Mesenchymal stem cell (in vitro differentiated cells and primary cell): Measurements from ENCODE around the gene RGSL1.

Experiments
- DNase-seq: peaks from one replicate; pipeline ENCODE4 v3.0.0-alpha.2; 2013
- H2AFZ ChIP-seq: one replicate; pipeline ENCODE4 v1.6.1; 2013; ENCODE audit warnings: low read depth, mild to moderate bottlenecking, control low read depth, inconsistent platforms, low read length, moderate library complexity
- H2AK5ac ChIP-seq: 2 replicates; pipeline ENCODE4 v1.6.1; 2013; ENCODE audit warnings: low read length, moderate library complexity, mild to moderate bottlenecking, inconsistent platforms; ENCODE audit not compliant: severe bottlenecking
- H2BK120ac ChIP-seq: one replicate; pipeline ENCODE4 v1.6.1; 2013; ENCODE audit warnings: low read depth, mild to moderate bottlenecking, inconsistent platforms, low read length, moderate library complexity
- H2BK12ac ChIP-seq, 2 experiments: one replicate each; pipeline ENCODE4 v1.6.1; 2013; ENCODE audit warnings: inconsistent platforms in 2 of 2, low read length in 2 of 2, mild to moderate bottlenecking in 2 of 2, moderate library complexity in 2 of 2, control low read depth in 1 of 2
- H2BK15ac ChIP-seq: one replicate; pipeline ENCODE4 v1.6.1; 2013; ENCODE audit warnings: mild to moderate bottlenecking, low read depth, inconsistent platforms; ENCODE audit not compliant: poor library complexity, severe bottlenecking
- H2BK5ac ChIP-seq: 2 replicates; pipeline ENCODE4 v1.6.1; 2013; ENCODE audit warnings: low read depth, mild to moderate bottlenecking, low read length, control low read depth, inconsistent platforms; ENCODE audit not compliant: poor library complexity, severe bottlenecking
- H3K14ac ChIP-seq, 2 experiments: one replicate each; pipeline ENCODE4 v1.6.1; 2013; ENCODE audit warnings: inconsistent platforms in 2 of 2, low read length in 2 of 2, control low read depth in 1 of 2, mild to moderate bottlenecking in 1 of 2, moderate library complexity in 1 of 2
- H3K18ac ChIP-seq, 2 experiments: one replicate each; pipeline ENCODE4 v1.6.1; 2013; ENCODE audit warnings: inconsistent platforms in 2 of 2, low read length in 2 of 2, control low read depth in 1 of 2, low read depth in 1 of 2, mild to moderate bottlenecking in 1 of 2
- H3K23ac ChIP-seq, 2 experiments: one replicate each; pipeline ENCODE4 v1.6.1; 2013; ENCODE audit warnings: inconsistent platforms in 2 of 2, low read length in 2 of 2, mild to moderate bottlenecking in 2 of 2, moderate library complexity in 2 of 2, control low read depth in 1 of 2
- H3K27ac ChIP-seq: 2 replicates; pipeline ENCODE4 v1.5.1; 2013; ENCODE audit warnings: mild to moderate bottlenecking, moderate library complexity, low read length, control low read depth, inconsistent platforms; ENCODE audit not compliant: poor library complexity, severe bottlenecking
- H3K27me3 ChIP-seq, 2 experiments: 2 replicates each; pipeline versions ENCODE4 v1.6.1 to v1.7.0; 2013; ENCODE audit warnings: low read length in 2 of 2, mild to moderate bottlenecking in 2 of 2, moderate library complexity in 2 of 2, control low read depth in 1 of 2, inconsistent platforms in 1 of 2; ENCODE audit not compliant: control insufficient read depth in 1 of 2, insufficient read depth in 1 of 2
- H3K36me3 ChIP-seq, 2 experiments: 2 replicates each; pipeline versions ENCODE4 v1.6.1 to v1.7.0; 2013; ENCODE audit warnings: low read length in 2 of 2, control low read depth in 1 of 2, inconsistent platforms in 1 of 2, low read depth in 1 of 2, mild to moderate bottlenecking in 1 of 2; ENCODE audit not compliant: insufficient read depth in 2 of 2, control insufficient read depth in 1 of 2
- H3K4ac ChIP-seq, 2 experiments: one replicate each; pipeline ENCODE4 v1.6.1; 2013; ENCODE audit warnings: inconsistent platforms in 2 of 2, low read length in 2 of 2, mild to moderate bottlenecking in 2 of 2, moderate library complexity in 2 of 2, control low read depth in 1 of 2, low read depth in 1 of 2
- H3K4me1 ChIP-seq: 2 replicates; pipeline ENCODE4 v1.6.1; 2013; ENCODE audit warnings: low read depth, low read length, control low read depth; ENCODE audit not compliant: control insufficient read depth, insufficient read depth
- H3K4me2 ChIP-seq: 2 replicates; pipeline ENCODE4 v1.6.1; 2013; ENCODE audit warnings: low read length, mild to moderate bottlenecking, inconsistent platforms; ENCODE audit not compliant: poor library complexity, severe bottlenecking
- H3K4me3 ChIP-seq, 2 experiments: 2 replicates each; pipeline versions ENCODE4 v1.5.1 to v1.7.0; 2013; ENCODE audit warnings: low read length in 2 of 2, mild to moderate bottlenecking in 2 of 2, control low read depth in 1 of 2, low read depth in 1 of 2; ENCODE audit not compliant: insufficient read depth in 1 of 2
- H3K79me1 ChIP-seq: replicated peaks from 2 replicates; pipeline ENCODE4 v1.6.1; 2013; ENCODE audit warnings: mild to moderate bottlenecking, control low read depth, low read length, inconsistent platforms; ENCODE audit not compliant: poor library complexity, severe bottlenecking
- H3K9ac ChIP-seq: 2 replicates; pipeline ENCODE4 v1.7.0; 2013; ENCODE audit warnings: mild to moderate bottlenecking, low read length, moderate library complexity
- H3K9me3 ChIP-seq: 2 replicates; pipeline ENCODE4 v1.7.0; 2013; ENCODE audit warnings: mild to moderate bottlenecking, low read length; ENCODE audit not compliant: control insufficient read depth
- H4K8ac ChIP-seq: one replicate; pipeline ENCODE4 v1.6.1; 2013; ENCODE audit warnings: inconsistent platforms, mild to moderate bottlenecking, low read length, moderate library complexity
- H4K91ac ChIP-seq: one replicate; pipeline ENCODE4 v1.6.1; 2013; ENCODE audit warnings: mild to moderate bottlenecking, low read length, inconsistent platforms
- WGBS: methylation state at CpG from one replicate; pipeline ENCODE4 v1.1.7; 2013; ENCODE audit warnings: mixed read lengths; 5-methylcytosine and 5-hydroxymethylcytosine counted together

The RGSL1 gene

DNA sequence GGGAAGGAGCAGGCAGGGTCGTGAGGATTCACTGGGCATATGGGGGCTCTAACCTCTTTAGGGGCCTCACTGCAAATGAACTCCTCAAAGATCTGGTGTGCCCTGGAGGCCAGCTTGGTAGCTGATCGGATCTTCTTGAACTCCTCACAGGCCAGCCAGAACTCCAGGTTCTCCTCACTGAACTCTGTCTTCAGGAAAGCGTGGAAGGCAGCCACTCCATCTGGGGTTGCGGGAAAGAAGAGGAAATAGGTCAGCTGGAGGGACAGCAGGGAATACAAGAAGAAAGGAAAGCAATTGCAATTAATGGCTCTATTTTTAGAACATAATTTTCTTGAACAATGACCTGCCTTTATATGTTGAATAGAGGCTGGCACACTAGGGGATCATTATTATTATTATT, 152.0 kb downstream of the RGSL1 start:
- Histone ChIP-seq H2BK15ac (no peak overlapping the region), H2BK120ac (no peak overlapping the region), H3K4me2 (no peak overlapping the region), H3K18ac (no peak overlapping the region), H2BK12ac (no peak overlapping the region), H2BK5ac (no peak overlapping the region), H3K4ac (no peak overlapping the region), H3K27me3 (peaks cover 8 to 45% of the 10 kb centered on the region in 2 experiments), H3K4me3 (no peak overlapping the region), H3K4me1 (peaks cover 7% of the 10 kb centered on the region), H3K79me1 (no peaks in the 10 kb centered on the region), H3K36me3 (peaks cover 0 to 16% of the 10 kb centered on the region in 2 experiments), H3K14ac (no peak overlapping the region), H3K9me3 (no peaks in the 10 kb centered on the region), H3K27ac (no peak overlapping the region), H3K9ac (no peak overlapping the region), H4K91ac (no peak overlapping the region), H2AK5ac (no peak overlapping the region), H3K23ac (no peak overlapping the region), H2AFZ (no peak overlapping the region), H4K8ac (no peak overlapping the region)
- no peak for DNase-seq
- WGBS: 72% methylated on average over 4 of the region's 4 CpGs

DNA sequence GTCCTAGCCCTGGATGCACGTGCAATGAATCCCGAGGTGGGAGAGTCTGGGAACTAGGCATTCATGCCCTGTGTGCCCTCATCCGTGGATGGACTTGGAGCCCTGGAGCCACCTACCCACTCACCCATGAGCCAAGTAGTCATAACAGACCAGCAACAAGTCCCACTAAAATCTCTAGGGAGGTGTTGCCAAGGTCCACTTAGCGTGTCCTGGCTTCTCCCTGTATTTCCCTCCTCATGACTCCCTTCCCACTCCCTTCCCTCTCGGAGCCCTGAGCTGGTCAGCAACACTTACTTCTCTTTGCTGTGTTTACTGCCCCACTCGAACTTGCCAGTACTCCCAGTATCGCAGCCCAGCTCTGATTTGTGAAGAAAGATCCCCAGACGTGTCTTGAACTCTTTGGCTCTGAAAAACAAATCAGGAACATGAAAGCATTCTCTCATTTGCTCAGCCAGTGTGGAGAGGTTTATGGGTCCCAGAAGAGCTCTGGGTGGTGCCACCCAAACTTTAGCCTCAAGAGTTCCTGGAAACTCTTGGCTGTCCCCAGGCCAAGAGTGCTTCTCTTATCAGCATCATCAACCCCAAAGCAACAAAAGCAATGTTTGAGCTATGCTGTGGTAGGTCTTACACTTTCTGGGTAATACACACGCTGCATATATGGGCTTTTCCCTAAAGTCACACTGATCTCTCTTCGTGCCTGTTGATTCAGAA, 153.1 kb downstream of the RGSL1 start:
- peak overlapping the region in 1 of 2 experiments; percentile 76 for H3K4me3 ChIP-seq
- no peak overlapping the region for H2AFZ ChIP-seq
- H2AK5ac ChIP-seq: no peak overlapping the region
- H3K4ac ChIP-seq: peak overlapping the region in 1 of 2 experiments; percentile 46
- H2BK120ac ChIP-seq: no peak overlapping the region
- 54% methylated on average over 10 of the region's 10 CpGs for WGBS
- H4K8ac ChIP-seq: no peak overlapping the region
- H3K18ac ChIP-seq: no peak overlapping the region
- no peaks in the 10 kb centered on the region for H3K79me1 ChIP-seq
- H3K14ac ChIP-seq: no peak overlapping the region
- no peaks in the 10 kb centered on the region for H3K9me3 ChIP-seq
- no peak overlapping the region for H3K27ac ChIP-seq
- H3K36me3 ChIP-seq: peaks cover 0 to 16% of the 10 kb centered on the region in 2 experiments
- no peak overlapping the region for H4K91ac ChIP-seq
- DNase-seq: no peak
- no peak overlapping the region for H3K23ac ChIP-seq
- peak overlapping the region; percentile 57 for H3K9ac ChIP-seq
- H2BK12ac ChIP-seq: no peak overlapping the region
- no peak overlapping the region for H3K4me2 ChIP-seq
- H3K4me1 ChIP-seq: peaks cover 7% of the 10 kb centered on the region
- no peak overlapping the region for H2BK15ac ChIP-seq
- H3K27me3 ChIP-seq: peaks cover 8 to 51% of the 10 kb centered on the region in 2 experiments
- no peak overlapping the region for H2BK5ac ChIP-seq

DNA sequence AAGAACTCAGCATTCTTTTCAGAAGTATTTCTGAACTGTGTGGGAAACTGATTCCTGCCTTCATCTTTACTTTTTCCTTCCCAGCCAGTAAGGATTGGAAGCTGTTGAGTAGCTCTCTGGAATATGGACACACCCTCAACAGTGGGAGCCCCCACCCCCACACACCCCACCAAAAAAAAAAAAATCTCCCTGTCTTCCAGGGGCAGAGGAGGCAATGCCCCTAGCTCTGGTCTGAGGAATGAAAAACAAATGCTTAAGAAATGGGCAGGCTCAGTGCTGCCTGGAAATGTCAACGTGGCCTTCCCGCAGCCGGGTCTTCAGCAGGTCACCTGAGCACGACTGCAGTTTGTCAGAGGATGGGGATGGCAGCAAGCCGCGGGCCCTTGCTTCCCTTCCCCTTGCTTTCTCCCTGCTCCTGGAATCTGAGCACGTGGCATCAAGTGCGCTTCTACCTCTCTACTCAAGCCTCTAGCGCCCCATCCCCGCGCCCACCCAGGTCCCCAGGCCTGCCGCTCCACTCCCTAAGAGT, 153.8 kb downstream of the RGSL1 start:
- DNase-seq: no peak
- Histone ChIP-seq H3K18ac (peak overlapping the region; percentile 29 to 52), H3K27me3 (peaks cover 8 to 52% of the 10 kb centered on the region in 2 experiments), H3K27ac (no peak overlapping the region), H3K14ac (peak overlapping the region in 1 of 2 experiments; percentile 69), H3K9me3 (no peaks in the 10 kb centered on the region), H2AK5ac (no peak overlapping the region), H3K23ac (no peak overlapping the region), H2BK15ac (no peak overlapping the region), H3K4me1 (peaks cover 7% of the 10 kb centered on the region), H3K36me3 (peaks cover 0 to 16% of the 10 kb centered on the region in 2 experiments), H2BK120ac (no peak overlapping the region), H4K8ac (peak overlapping the region; percentile 76), H2BK12ac (peak overlapping the region in 1 of 2 experiments; percentile 83), H3K79me1 (no peaks in the 10 kb centered on the region), H3K4me2 (peak overlapping the region; percentile 56), H4K91ac (peak overlapping the region; percentile 41), H2BK5ac (no peak overlapping the region), H3K4ac (no peak overlapping the region), H2AFZ (peak overlapping the region; percentile 2), H3K9ac (peak overlapping the region; percentile 57), H3K4me3 (peak overlapping the region in 1 of 2 experiments; percentile 76)
- WGBS: 6% methylated on average over 12 of the region's 12 CpGs
